HCT116 (cell line): Measurements from ENCODE around the gene AGAP6.
"Not testable (repeated sequence)": the region's sequence is repeated elsewhere in the genome, so short reads cannot be mapped to it uniquely, and the experiment has no call there.

Experiments used
- EZH2 ChIP-seq: fragments of 200-600 bp; sonication (generic); IDR thresholded peaks from 2 replicates; pipeline ENCODE4 v1.6.1; 2017; ENCODE audit warnings: antibody characterized with exemption, mixed run types
- POLR2A ChIP-seq: IDR thresholded peaks from 2 replicates; pipeline ENCODE4 v1.7.0; 2011; ENCODE audit warnings: borderline replicate concordance; ENCODE audit not compliant: insufficient read depth, insufficient read length; ENCODE audit errors: extremely low read depth
- TF ChIP-seq, protein P1 (sequence below), 3 experiments: fragments of 200-600 bp in 1 of 3; sonication (generic) in 1 of 3; IDR thresholded peaks in 2 of 3; conservative IDR thresholded peaks in 1 of 3; 2 replicates each; pipeline ENCODE4 v1.5.1; 2012 to 2017; ENCODE audit warnings: low read depth in 2 of 3, low read length in 2 of 3, antibody characterized with exemption in 1 of 3, borderline replicate concordance in 1 of 3, control low read depth in 1 of 3, mild to moderate bottlenecking in 1 of 3, mixed read lengths in 1 of 3, mixed run types in 1 of 3, moderate library complexity in 1 of 3; ENCODE audit not compliant: insufficient read depth in 1 of 3

DNA sequence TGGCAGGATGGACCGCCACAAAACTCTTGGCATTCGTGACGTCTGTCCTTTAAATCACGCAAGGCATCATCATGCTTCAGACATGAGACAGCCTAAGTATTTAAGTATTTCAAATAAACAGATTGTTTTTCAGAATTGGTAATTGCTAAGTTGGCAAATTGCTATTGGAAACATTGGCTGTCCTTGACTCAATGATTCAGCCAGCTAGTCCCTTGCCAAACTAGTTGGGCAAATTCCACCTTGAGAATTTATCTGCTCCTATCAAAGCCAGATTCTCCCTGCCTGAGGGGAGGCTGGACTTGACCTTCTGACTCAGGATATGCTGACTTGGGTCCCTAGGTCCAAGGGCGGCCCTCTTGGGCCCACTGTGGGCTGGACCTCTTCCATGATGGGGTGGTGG is 29.4 kb downstream of the AGAP6 start:
- not testable (repeated sequence) for TF ChIP-seq POLR2A, EZH2
- TF ChIP-seq, protein P1, sequence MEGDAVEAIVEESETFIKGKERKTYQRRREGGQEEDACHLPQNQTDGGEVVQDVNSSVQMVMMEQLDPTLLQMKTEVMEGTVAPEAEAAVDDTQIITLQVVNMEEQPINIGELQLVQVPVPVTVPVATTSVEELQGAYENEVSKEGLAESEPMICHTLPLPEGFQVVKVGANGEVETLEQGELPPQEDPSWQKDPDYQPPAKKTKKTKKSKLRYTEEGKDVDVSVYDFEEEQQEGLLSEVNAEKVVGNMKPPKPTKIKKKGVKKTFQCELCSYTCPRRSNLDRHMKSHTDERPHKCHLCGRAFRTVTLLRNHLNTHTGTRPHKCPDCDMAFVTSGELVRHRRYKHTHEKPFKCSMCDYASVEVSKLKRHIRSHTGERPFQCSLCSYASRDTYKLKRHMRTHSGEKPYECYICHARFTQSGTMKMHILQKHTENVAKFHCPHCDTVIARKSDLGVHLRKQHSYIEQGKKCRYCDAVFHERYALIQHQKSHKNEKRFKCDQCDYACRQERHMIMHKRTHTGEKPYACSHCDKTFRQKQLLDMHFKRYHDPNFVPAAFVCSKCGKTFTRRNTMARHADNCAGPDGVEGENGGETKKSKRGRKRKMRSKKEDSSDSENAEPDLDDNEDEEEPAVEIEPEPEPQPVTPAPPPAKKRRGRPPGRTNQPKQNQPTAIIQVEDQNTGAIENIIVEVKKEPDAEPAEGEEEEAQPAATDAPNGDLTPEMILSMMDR (IDR thresholded peaks at IDR 0.05 in 2 of 3, conservative IDR thresholded peaks at IDR 0.05 in 1 of 3; ENCODE audit: borderline replicate concordance in 1 of 3, insufficient read depth in 1 of 3, low read depth in 2 of 3, low read length in 2 of 3): not testable (repeated sequence)
